B cell (primary cell): ENCODE data around the gene MAML3. TPM values are rescaled to one million over a fixed set of nuclear protein-coding genes. Genes with fewer than 3 reads are reported as not detected.

Experiments
- ATAC-seq: fragments of 200-7000 bp; cut with Tn5 transposase; one replicate; pipeline ENCODE4 v1.10.0; 2021; ENCODE audit warnings: low read depth, mild to moderate bottlenecking, moderate number of reproducible peaks, moderate library complexity
- CTCF ChIA-PET: fragments of 350-600 bp; sonication (Branson Sonifier 250); formaldehyde crosslinking; loops from one replicate; lab custom pipeline; 2021; ENCODE audit warnings: antibody characterized with exemption, inconsistent platforms; lab: Charles Lee
- POLR2A ChIA-PET: fragments of 350-600 bp; sonication (Branson Sonifier 250); formaldehyde crosslinking; loops from one replicate; lab custom pipeline; 2021; ENCODE audit warnings: antibody characterized with exemption; lab: Charles Lee
- DNase-seq: peaks from one replicate; pipeline ENCODE4 v3.0.0; 2013
- H2AFZ ChIP-seq: 2 replicates; pipeline ENCODE4 v1.6.1; 2012; ENCODE audit warnings: mild to moderate bottlenecking, low read depth, low read length; ENCODE audit not compliant: insufficient read depth, poor library complexity, severe bottlenecking
- H3K27ac ChIP-seq, 2 donors: 1 replicate in 1 of 2; 2 replicates in 1 of 2; pipeline ENCODE4 v1.5.1; 2012 to 2013; ENCODE audit warnings: low read length in 2 of 2, mild to moderate bottlenecking in 2 of 2, moderate library complexity in 1 of 2
- H3K27me3 ChIP-seq, 4 experiments: fragments of 200-600 bp in 1 of 4; sonication (generic) in 1 of 4; replicated peaks in 1 of 4; 1 replicate in 2 of 4; 2 replicates in 2 of 4; pipeline versions ENCODE4 v1.6.1 to v1.7.0; 2013 to 2016; ENCODE audit warnings: low read length in 3 of 4, mild to moderate bottlenecking in 2 of 4, mixed read lengths in 1 of 4, moderate library complexity in 1 of 4; ENCODE audit not compliant: insufficient read depth in 4 of 4, control insufficient read depth in 3 of 4; ENCODE audit errors: control extremely low read depth in 1 of 4
- H3K36me3 ChIP-seq, 2 experiments: replicated peaks in 1 of 2; 1 replicate in 1 of 2; 2 replicates in 1 of 2; pipeline versions ENCODE4 v1.6.1 to v1.7.1; 2013; ENCODE audit warnings: low read length in 1 of 2; ENCODE audit not compliant: insufficient read depth in 2 of 2, control insufficient read depth in 1 of 2; ENCODE audit errors: control extremely low read depth in 1 of 2, extremely low read depth in 1 of 2
- H3K4me1 ChIP-seq, 2 donors: fragments of 200-600 bp in 1 of 2; sonication (generic) in 1 of 2; 1 replicate in 1 of 2; 2 replicates in 1 of 2; pipeline versions ENCODE4 v1.5.1 to v1.6.1; 2013 to 2017; ENCODE audit warnings: low read length in 2 of 2; ENCODE audit not compliant: control insufficient read depth in 2 of 2, insufficient read depth in 2 of 2
- H3K4me2 ChIP-seq: replicated peaks from 2 replicates; pipeline ENCODE3; 2012; ENCODE audit warnings: mild to moderate bottlenecking, low read depth, low read length; ENCODE audit not compliant: poor library complexity, severe bottlenecking
- H3K4me3 ChIP-seq, 5 experiments: fragments of 200-600 bp in 1 of 5; sonication (generic) in 1 of 5; 1 replicate in 3 of 5; 2 replicates in 2 of 5; pipeline versions ENCODE4 v1.5.1 to v1.7.0; 2011 to 2016; ENCODE audit warnings: low read length in 4 of 5, mild to moderate bottlenecking in 4 of 5, low read depth in 2 of 5, control low read depth in 1 of 5, moderate library complexity in 1 of 5; ENCODE audit not compliant: insufficient read depth in 1 of 5; ENCODE audit errors: control extremely low read depth in 1 of 5, extremely low read depth in 1 of 5
- H3K79me2 ChIP-seq: fragments of 200-600 bp; sonication (generic); one replicate; pipeline ENCODE4 v1.6.0; 2016; ENCODE audit warnings: low read length; ENCODE audit not compliant: control insufficient read depth, insufficient read depth
- H3K9ac ChIP-seq: fragments of 200-600 bp; sonication (generic); 2 replicates; pipeline ENCODE4 v1.6.1; 2017; ENCODE audit warnings: mild to moderate bottlenecking, low read length, moderate library complexity
- H3K9me3 ChIP-seq, 3 donors: one replicate each; pipeline versions ENCODE4 v1.6.1 to v1.7.1; 2013; ENCODE audit warnings: low read length in 2 of 3; ENCODE audit not compliant: control insufficient read depth in 2 of 3, insufficient read depth in 1 of 3; ENCODE audit errors: control extremely low read depth in 1 of 3
- H4K20me1 ChIP-seq: 2 replicates; pipeline ENCODE4 v1.6.0; 2012; ENCODE audit warnings: mild to moderate bottlenecking, low read length; ENCODE audit not compliant: insufficient read depth, control insufficient read depth, poor library complexity, severe bottlenecking
- H3K27ac Mint-ChIP-seq: one replicate; pipeline ENCODE4 v1.8.0; 2021; ENCODE audit warnings: mixed read lengths
- H3K27me3 Mint-ChIP-seq: one replicate; pipeline ENCODE4 v1.8.0; 2021; ENCODE audit warnings: mixed read lengths
- H3K4me1 Mint-ChIP-seq: one replicate; pipeline ENCODE4 v1.8.0; 2021; ENCODE audit warnings: mixed read lengths
- H3K4me3 Mint-ChIP-seq: one replicate; pipeline ENCODE4 v1.8.0; 2021; ENCODE audit warnings: mixed read lengths
- H3K9me3 Mint-ChIP-seq: one replicate; pipeline ENCODE4 v1.8.0; 2022; ENCODE audit warnings: mixed read lengths; ENCODE audit not compliant: insufficient read depth
- CTCF ChIP-seq: fragments of 200-600 bp; IDR thresholded peaks from one replicate; pipeline ENCODE4 v1.8.0; 2022; ENCODE audit warnings: antibody characterized with exemption, mild to moderate bottlenecking
- EZH2 ChIP-seq: IDR thresholded peaks from 2 replicates; pipeline ENCODE4 v1.6.1; 2012; ENCODE audit warnings: borderline replicate concordance, low read depth, mild to moderate bottlenecking, moderate library complexity, low read length; ENCODE audit not compliant: insufficient read depth, poor library complexity, severe bottlenecking
- WGBS: methylation state at CpG from one replicate; pipeline ENCODE4 v1.1.5; 2013; ENCODE audit warnings: missing lambda C conversion rate; ENCODE audit not compliant: insufficient coverage; 5-methylcytosine and 5-hydroxymethylcytosine counted together
- intact Hi-C: fragments of 100-400 bp; cut with micrococcal nuclease; formaldehyde crosslinking; loops from one replicate; pipeline ENCODE4 v1.10.0; 2022
- polyA plus RNA-seq: library from polyadenylated mRNA; depleted of rRNA; stranded (reverse); fragments of >200 nt; gene quantifications from 2 replicates; pipeline ENCODE4 v1.2.3, GENCODE V29; 2012
- total RNA-seq, 2 donors: library from RNA; stranded (reverse); fragments of 120-200 nt in 1 of 2; gene quantifications; 1 replicate in 1 of 2; 2 replicates in 1 of 2; pipeline versions ENCODE4 v1.2.3 to v1.2.4, GENCODE V29; 2013 to 2022

The MAML3 gene
- total and polyA plus RNA-seq, 2 donors (not counting 1 experiment from before 2014, with no cell fraction given): 0.94 to 5.3 TPM

- no peaks in the 10 kb centered on the region for H3K27me3 Mint-ChIP-seq
- Histone ChIP-seq H3K4me3 (no peak overlapping the region), H3K36me3 (no peaks in the 10 kb centered on the region), H3K9me3 (peaks cover 0 to 6% (median 0%) of the 10 kb centered on the region in 3 donors), H2AFZ (no peak overlapping the region), H3K27me3 (no peaks in the 10 kb centered on the region), H3K4me2 (peak overlapping the region; percentile 25), H4K20me1 (no peaks in the 10 kb centered on the region), H3K4me1 (peaks cover 45 to 46% of the 10 kb centered on the region in 2 donors), H3K79me2 (no peaks in the 10 kb centered on the region), H3K27ac (peak overlapping the region in 1 of 2 donors; percentile 42), H3K9ac (no peak overlapping the region)
- peak overlapping the region; percentile 26 for H3K4me3 Mint-ChIP-seq
- no peaks in the 10 kb centered on the region for H3K9me3 Mint-ChIP-seq
- no CpG with 5 or more reads among the region's 1 CpG for WGBS
- H3K27ac Mint-ChIP-seq: peak overlapping the region; percentile 29
- ChIA-PET CTCF (interaction anchor here (1.0 kb wide), 2 partner anchors 278 to 319 kb away, joined by 3 read pairs; no protein-coding TSS in a partner anchor), POLR2A (no interaction called here)
- ATAC-seq (no peak), DNase-seq (peak; percentile 19)
- no peak for TF ChIP-seq EZH2
- no peak for TF ChIP-seq CTCF
- peaks cover 49% of the 10 kb centered on the region for H3K4me1 Mint-ChIP-seq
- intact Hi-C loops: no loop called here
Observed at GRCh38 chr4:139975830-139976272, 178.1 kb downstream of the MAML3 start.

- H3K27me3 Mint-ChIP-seq: no peaks in the 10 kb centered on the region
- ATAC-seq (no peak), DNase-seq (no peak)
- Histone ChIP-seq H3K27ac (no peak overlapping the region), H3K27me3 (no peaks in the 10 kb centered on the region), H3K4me3 (no peak overlapping the region), H4K20me1 (no peaks in the 10 kb centered on the region), H2AFZ (no peak overlapping the region), H3K9ac (no peak overlapping the region), H3K4me2 (no peak overlapping the region), H3K79me2 (no peaks in the 10 kb centered on the region), H3K4me1 (peaks cover 31 to 33% of the 10 kb centered on the region in 2 donors), H3K36me3 (no peaks in the 10 kb centered on the region), H3K9me3 (no peaks in the 10 kb centered on the region)
- ChIA-PET POLR2A (no interaction called here), CTCF (interaction anchor here (1.7 kb wide), 1 partner anchor 16 kb away, joined by 4 read pairs; no protein-coding TSS in a partner anchor)
- H3K4me3 Mint-ChIP-seq: no peak overlapping the region
- no peak for TF ChIP-seq EZH2
- no peak for TF ChIP-seq CTCF
- intact Hi-C loops: no loop called here
- peaks cover 35% of the 10 kb centered on the region for H3K4me1 Mint-ChIP-seq
- peak overlapping the region; percentile 32 for H3K27ac Mint-ChIP-seq
- H3K9me3 Mint-ChIP-seq: no peaks in the 10 kb centered on the region
Observed at GRCh38 chr4:139973616-139974015, 180.4 kb downstream of the MAML3 start.
